Prostate gland (tissue), 2 donors: ENCODE results near the gene RABGGTB.
"Not testable (repeated sequence)": the region's sequence is repeated elsewhere in the genome, so short reads cannot be mapped to it uniquely, and the experiment has no call there.

Source experiments
- CTCF ChIP-seq, 4 experiments: fragments of 200-600 bp in 2 of 4; fragments of 450-650 bp in 2 of 4; sonication (generic) in 2 of 4; IDR thresholded peaks; 1 replicate in 3 of 4; 2 replicates in 1 of 4; pipeline ENCODE4 v1.5.1; 2016 to 2019; ENCODE audit warnings: antibody characterized with exemption in 4 of 4, mild to moderate bottlenecking in 2 of 4, moderate library complexity in 2 of 4
- POLR2A ChIP-seq: fragments of 450-650 bp; IDR thresholded peaks from one replicate; pipeline ENCODE4 v1.6.1; 2016; ENCODE audit warnings: antibody characterized with exemption, mild to moderate bottlenecking
- POLR2AphosphoS5 ChIP-seq: sonication (generic); formaldehyde crosslinking; IDR thresholded peaks from one replicate; pipeline ENCODE4 v1.6.1; 2017; ENCODE audit warnings: antibody characterized with exemption

- not testable (repeated sequence) for TF ChIP-seq CTCF (IDR thresholded peaks at IDR 0.05); POLR2A; POLR2AphosphoS5
Measured at GRCh38 chr1:75823596-75823995, 37.5 kb downstream of the RABGGTB start.
